ENCODE data around the gene OR2J2. TPM values are rescaled to one million over a fixed set of nuclear protein-coding genes. Genes with fewer than 3 reads are reported as not detected.

Gene OR2J2
- total and polyA plus RNA-seq, 10 of the 15 experiments (the other 5 are each of a cell fraction or from before 2014, with no cell fraction given): not detected

DNA sequence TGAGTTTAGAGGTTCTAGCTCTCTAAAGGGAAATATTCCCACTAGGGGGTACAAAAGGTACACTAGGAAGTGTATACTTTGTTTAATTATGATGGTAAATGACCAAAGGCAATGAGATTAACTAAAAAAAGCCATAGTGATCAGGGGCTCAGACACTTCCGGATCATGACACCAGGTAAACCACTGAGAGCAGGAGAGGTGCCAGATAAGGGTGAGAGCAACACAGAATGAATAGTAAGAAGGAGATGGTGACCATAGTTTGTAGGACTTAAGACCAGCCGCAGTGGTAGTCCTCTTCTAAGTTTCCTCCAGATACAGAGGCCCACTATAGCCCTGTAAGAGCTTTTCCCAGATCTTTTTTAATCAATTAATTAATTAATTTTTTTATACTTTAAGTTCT lies 40.8 kb downstream of the OR2J2 start:
- no peak overlapping the region for H3K9ac ChIP-seq (ENCODE audit: control insufficient read depth, insufficient read depth, low read length)
- H4K20me1 ChIP-seq (ENCODE audit: control insufficient read depth, insufficient read depth): no peaks in the 10 kb centered on the region
- no peaks in the 10 kb centered on the region for H3K4me1 ChIP-seq (ENCODE audit: control insufficient read depth, insufficient read depth, low read length)
- H2AFZ ChIP-seq (ENCODE audit: control insufficient read depth, low read depth, low read length): no peak overlapping the region
- DNase-seq (ENCODE audit: low read depth, low spot score) (no peak), ATAC-seq (no peak), FAIRE-seq (no peak)
- H3K79me2 ChIP-seq (ENCODE audit: control insufficient read depth, insufficient read depth, low read length): no peaks in the 10 kb centered on the region
- BruUV-seq (replicated peaks): no TSS peak
- TF ChIP-seq SIN3A (IDR thresholded peaks at IDR 0.05; ENCODE audit: low read depth, low read length) (no peak), RUNX3 (IDR thresholded peaks at IDR 0.05; ENCODE audit: low read length) (0 out of 2 replicates have a peak, but pooled peaks have one; percentile 12), KDM1A (IDR thresholded peaks at IDR 0.05; ENCODE audit: borderline replicate concordance) (no peak), BACH1 (IDR thresholded peaks at IDR 0.05; ENCODE audit: borderline replicate concordance) (no peak)
- TF ChIP-seq, protein P1, sequence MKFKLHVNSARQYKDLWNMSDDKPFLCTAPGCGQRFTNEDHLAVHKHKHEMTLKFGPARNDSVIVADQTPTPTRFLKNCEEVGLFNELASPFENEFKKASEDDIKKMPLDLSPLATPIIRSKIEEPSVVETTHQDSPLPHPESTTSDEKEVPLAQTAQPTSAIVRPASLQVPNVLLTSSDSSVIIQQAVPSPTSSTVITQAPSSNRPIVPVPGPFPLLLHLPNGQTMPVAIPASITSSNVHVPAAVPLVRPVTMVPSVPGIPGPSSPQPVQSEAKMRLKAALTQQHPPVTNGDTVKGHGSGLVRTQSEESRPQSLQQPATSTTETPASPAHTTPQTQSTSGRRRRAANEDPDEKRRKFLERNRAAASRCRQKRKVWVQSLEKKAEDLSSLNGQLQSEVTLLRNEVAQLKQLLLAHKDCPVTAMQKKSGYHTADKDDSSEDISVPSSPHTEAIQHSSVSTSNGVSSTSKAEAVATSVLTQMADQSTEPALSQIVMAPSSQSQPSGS (IDR thresholded peaks at IDR 0.05; ENCODE audit: low read length): no peak
- no peaks in the 10 kb centered on the region for H3K36me3 ChIP-seq (ENCODE audit: control insufficient read depth in 2 of 2, insufficient read depth in 2 of 2, low read length in 1 of 2)
- no peaks in the 10 kb centered on the region for H3K9me3 ChIP-seq (replicated peaks; ENCODE audit: control insufficient read depth, insufficient read depth, low read length)
- WGBS (ENCODE audit: insufficient coverage, insufficient replicate concordance, low lambda C conversion rate, missing lambda C conversion rate): 10% methylated on average over 2 of the region's 2 CpGs
- SMC1A ChIA-PET (ENCODE audit: uncharacterized antibody, unreplicated experiment): interaction anchor here (0.7 kb wide), 1 partner anchor 40 kb away, joined by 3 read pairs; no protein-coding TSS in a partner anchor
- in situ Hi-C loops (cut with MboI) (no loop called here), intact Hi-C loops (cut with micrococcal nuclease; ENCODE audit: unreplicated experiment) (no loop called here)
- CTCF ChIA-PET: no interaction called here
- H3K27me3 ChIP-seq (replicated peaks in 1 of 2; ENCODE audit: control insufficient read depth in 2 of 2, insufficient read depth in 2 of 2, low read length in 1 of 2): no peaks in the 10 kb centered on the region
- H3K4me2 ChIP-seq (ENCODE audit: control insufficient read depth, insufficient read depth): no peak overlapping the region
- RAD21 ChIA-PET (ENCODE audit: unreplicated experiment): no interaction called here
- H3K4me3 ChIP-seq: no peak overlapping the region
- POLR2A ChIA-PET: no interaction called here
- no peak overlapping the region for H3K27ac ChIP-seq (ENCODE audit: control insufficient read depth, insufficient read depth)

- RAD21 ChIA-PET (ENCODE audit: unreplicated experiment): no interaction called here
- Histone ChIP-seq H3K27me3 (replicated peaks in 1 of 2; ENCODE audit: control insufficient read depth in 2 of 2, insufficient read depth in 2 of 2, low read length in 1 of 2) (no peaks in the 10 kb centered on the region), H4K20me1 (ENCODE audit: control insufficient read depth, insufficient read depth) (no peaks in the 10 kb centered on the region), H3K79me2 (ENCODE audit: control insufficient read depth, insufficient read depth, low read length) (no peaks in the 10 kb centered on the region), H2AFZ (ENCODE audit: control insufficient read depth, low read depth, low read length) (no peak overlapping the region), H3K4me3 (no peak overlapping the region), H3K27ac (ENCODE audit: control insufficient read depth, insufficient read depth) (no peak overlapping the region), H3K4me2 (ENCODE audit: control insufficient read depth, insufficient read depth) (no peak overlapping the region), H3K36me3 (ENCODE audit: control insufficient read depth in 2 of 2, insufficient read depth in 2 of 2, low read length in 1 of 2) (no peaks in the 10 kb centered on the region), H3K9ac (ENCODE audit: control insufficient read depth, insufficient read depth, low read length) (no peak overlapping the region), H3K9me3 (replicated peaks; ENCODE audit: control insufficient read depth, insufficient read depth, low read length) (no peaks in the 10 kb centered on the region), H3K4me1 (ENCODE audit: control insufficient read depth, insufficient read depth, low read length) (no peaks in the 10 kb centered on the region)
- CTCF ChIA-PET: interaction anchor here (0.5 kb wide), 1 partner anchor 1022 kb away, joined by 3 read pairs; no protein-coding TSS in a partner anchor
- in situ Hi-C loops (cut with MboI) (no loop called here), intact Hi-C loops (cut with micrococcal nuclease; ENCODE audit: unreplicated experiment) (no loop called here)
- BruUV-seq (replicated peaks): no TSS peak
- FAIRE-seq: no peak
- DNase-seq (ENCODE audit: low read depth, low spot score): no peak
- no peak for ATAC-seq
- POLR2A ChIA-PET: no interaction called here
- SMC1A ChIA-PET (ENCODE audit: uncharacterized antibody, unreplicated experiment): no interaction called here
- TF ChIP-seq TCF3 (IDR thresholded peaks at IDR 0.05; ENCODE audit: borderline replicate concordance, insufficient read depth, low read depth, low read length): no peak
- no peak for TF ChIP-seq IRF5 (IDR thresholded peaks at IDR 0.05; ENCODE audit: borderline replicate concordance)
- TF ChIP-seq FOXK2 (IDR thresholded peaks at IDR 0.05): no peak
- TF ChIP-seq, protein P2, sequence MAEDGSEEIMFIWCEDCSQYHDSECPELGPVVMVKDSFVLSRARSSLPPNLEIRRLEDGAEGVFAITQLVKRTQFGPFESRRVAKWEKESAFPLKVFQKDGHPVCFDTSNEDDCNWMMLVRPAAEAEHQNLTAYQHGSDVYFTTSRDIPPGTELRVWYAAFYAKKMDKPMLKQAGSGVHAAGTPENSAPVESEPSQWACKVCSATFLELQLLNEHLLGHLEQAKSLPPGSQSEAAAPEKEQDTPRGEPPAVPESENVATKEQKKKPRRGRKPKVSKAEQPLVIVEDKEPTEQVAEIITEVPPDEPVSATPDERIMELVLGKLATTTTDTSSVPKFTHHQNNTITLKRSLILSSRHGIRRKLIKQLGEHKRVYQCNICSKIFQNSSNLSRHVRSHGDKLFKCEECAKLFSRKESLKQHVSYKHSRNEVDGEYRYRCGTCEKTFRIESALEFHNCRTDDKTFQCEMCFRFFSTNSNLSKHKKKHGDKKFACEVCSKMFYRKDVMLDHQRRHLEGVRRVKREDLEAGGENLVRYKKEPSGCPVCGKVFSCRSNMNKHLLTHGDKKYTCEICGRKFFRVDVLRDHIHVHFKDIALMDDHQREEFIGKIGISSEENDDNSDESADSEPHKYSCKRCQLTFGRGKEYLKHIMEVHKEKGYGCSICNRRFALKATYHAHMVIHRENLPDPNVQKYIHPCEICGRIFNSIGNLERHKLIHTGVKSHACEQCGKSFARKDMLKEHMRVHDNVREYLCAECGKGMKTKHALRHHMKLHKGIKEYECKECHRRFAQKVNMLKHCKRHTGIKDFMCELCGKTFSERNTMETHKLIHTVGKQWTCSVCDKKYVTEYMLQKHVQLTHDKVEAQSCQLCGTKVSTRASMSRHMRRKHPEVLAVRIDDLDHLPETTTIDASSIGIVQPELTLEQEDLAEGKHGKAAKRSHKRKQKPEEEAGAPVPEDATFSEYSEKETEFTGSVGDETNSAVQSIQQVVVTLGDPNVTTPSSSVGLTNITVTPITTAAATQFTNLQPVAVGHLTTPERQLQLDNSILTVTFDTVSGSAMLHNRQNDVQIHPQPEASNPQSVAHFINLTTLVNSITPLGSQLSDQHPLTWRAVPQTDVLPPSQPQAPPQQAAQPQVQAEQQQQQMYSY (CRISPR knock-in tag; IDR thresholded peaks at IDR 0.05): no peak
These were observed 45.8 kb downstream of the OR2J2 start for GRCh38 chr6:29216528-29216927.
